Right hindlimb (tissue), 1 donor: Measurements from ENCODE around the gene ARHGEF4.

ENCODE experiments used
- DNase-seq: peaks from one replicate; pipeline ENCODE4 v3.0.0-alpha.2; 2018

Gene ARHGEF4

GRCh38 chr2:130836501-130837174 lies at the start of gene ARHGEF4:
Gene ARHGEF4, plus strand, starts transcription at chr2:130836914. Its CDS starts 40 bp downstream, at chr2:130836954.
- DNase-seq: no peak

GRCh38 chr2:130787841-130788240 lies 48.9 kb upstream of the ARHGEF4 start:
- no peak for DNase-seq

- no peak for DNase-seq
These were observed 46.4 kb upstream of the ARHGEF4 start for GRCh38 chr2:130790312-130790711.

- no peak for DNase-seq
These were observed 45.7 kb upstream of the ARHGEF4 start for GRCh38 chr2:130790804-130791616.

GRCh38 chr2:130791617-130791939 lies 45.1 kb upstream of the ARHGEF4 start:
- DNase-seq: no peak

GRCh38 chr2:130795431-130795830 lies 41.3 kb upstream of the ARHGEF4 start:
- no peak for DNase-seq

GRCh38 chr2:130796290-130796689 lies 40.4 kb upstream of the ARHGEF4 start:
- DNase-seq: no peak

- DNase-seq: peak; percentile 93
These were observed 39.0 kb upstream of the ARHGEF4 start for GRCh38 chr2:130797493-130798435.

GRCh38 chr2:130798472-130799218 lies 38.1 kb upstream of the ARHGEF4 start:
- DNase-seq: peak; percentile 70

GRCh38 chr2:130799295-130799694 lies 37.4 kb upstream of the ARHGEF4 start:
- DNase-seq: no peak

- DNase-seq: no peak
These were observed 31.1 kb upstream of the ARHGEF4 start for GRCh38 chr2:130805613-130806012.

GRCh38 chr2:130806370-130806769 lies 30.3 kb upstream of the ARHGEF4 start:
- no peak for DNase-seq

GRCh38 chr2:130807659-130808385 lies 28.9 kb upstream of the ARHGEF4 start:
- DNase-seq: no peak

- DNase-seq: no peak
These were observed 28.0 kb upstream of the ARHGEF4 start for GRCh38 chr2:130808482-130809268.

- DNase-seq: no peak
These were observed 26.2 kb upstream of the ARHGEF4 start for GRCh38 chr2:130810490-130810889.

- DNase-seq: no peak
These were observed 23.0 kb upstream of the ARHGEF4 start for GRCh38 chr2:130813722-130814121.

- DNase-seq: peak; percentile 7
These were observed 21.6 kb upstream of the ARHGEF4 start for GRCh38 chr2:130814931-130815680.

- no peak for DNase-seq
These were observed 17.9 kb upstream of the ARHGEF4 start for GRCh38 chr2:130818809-130819208.

- no peak for DNase-seq
These were observed 17.5 kb upstream of the ARHGEF4 start for GRCh38 chr2:130819226-130819607.

- DNase-seq: no peak
These were observed 17.0 kb upstream of the ARHGEF4 start for GRCh38 chr2:130819608-130820278.
